GM18505 (cell line): ENCODE measurements around the gene MSMP.

Source experiments
- ATAC-seq: cut with Tn5 transposase; IDR thresholded peaks from one replicate; pipeline ENCODE4 v1.9.1; 2021; ENCODE audit not compliant: unreplicated experiment
- POLR2A ChIP-seq: IDR thresholded peaks from 4 replicates; pipeline ENCODE4 v1.6.1; 2011; ENCODE audit warnings: borderline replicate concordance; ENCODE audit not compliant: insufficient read depth, insufficient read length; ENCODE audit errors: extremely low read depth

The MSMP gene

DNA sequence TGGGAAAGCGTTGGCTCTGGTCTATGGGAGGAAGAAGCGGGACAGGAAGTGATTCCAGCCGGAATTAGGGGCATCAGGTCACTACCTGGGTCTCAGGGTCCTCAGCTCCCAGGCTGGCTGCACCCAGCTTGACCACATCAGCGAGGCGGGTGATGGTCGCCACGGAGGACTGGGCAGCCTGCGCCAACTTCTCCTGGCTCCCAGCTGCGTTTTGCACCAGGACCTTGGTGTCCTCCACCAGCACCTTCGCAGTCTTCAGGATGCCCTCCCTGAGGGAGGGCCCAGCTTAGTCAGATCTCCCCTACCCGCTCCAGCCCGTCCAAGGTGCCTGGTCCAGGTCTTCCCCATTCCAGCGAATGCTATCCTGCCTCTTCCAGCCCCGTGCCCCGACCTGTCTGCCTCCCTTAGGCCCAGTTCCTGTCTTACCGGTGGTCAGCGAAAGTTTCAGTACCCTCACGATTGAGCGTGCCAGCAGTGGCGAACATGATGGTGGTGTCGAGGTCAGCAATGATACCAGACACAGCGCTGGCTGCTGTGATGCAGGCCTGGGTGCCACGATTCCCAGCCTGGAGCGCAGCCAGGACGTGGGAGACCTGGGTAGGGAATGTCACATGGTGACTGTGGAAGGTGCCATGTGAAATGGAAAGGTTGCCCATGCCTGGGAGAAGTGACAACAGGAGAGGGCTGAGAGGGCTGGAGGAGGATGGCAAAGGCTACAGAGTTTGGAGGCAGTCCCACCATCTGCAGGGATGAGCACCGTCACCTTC lies 50.0 kb downstream of the MSMP start:
- no peak for TF ChIP-seq POLR2A
- no peak for ATAC-seq
